ENCODE results near the gene STN1.
A peak's percentile ranks its signal among the peaks of the same experiment; 100 is the strongest.

Gene STN1, protein sequence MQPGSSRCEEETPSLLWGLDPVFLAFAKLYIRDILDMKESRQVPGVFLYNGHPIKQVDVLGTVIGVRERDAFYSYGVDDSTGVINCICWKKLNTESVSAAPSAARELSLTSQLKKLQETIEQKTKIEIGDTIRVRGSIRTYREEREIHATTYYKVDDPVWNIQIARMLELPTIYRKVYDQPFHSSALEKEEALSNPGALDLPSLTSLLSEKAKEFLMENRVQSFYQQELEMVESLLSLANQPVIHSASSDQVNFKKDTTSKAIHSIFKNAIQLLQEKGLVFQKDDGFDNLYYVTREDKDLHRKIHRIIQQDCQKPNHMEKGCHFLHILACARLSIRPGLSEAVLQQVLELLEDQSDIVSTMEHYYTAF

DNA sequence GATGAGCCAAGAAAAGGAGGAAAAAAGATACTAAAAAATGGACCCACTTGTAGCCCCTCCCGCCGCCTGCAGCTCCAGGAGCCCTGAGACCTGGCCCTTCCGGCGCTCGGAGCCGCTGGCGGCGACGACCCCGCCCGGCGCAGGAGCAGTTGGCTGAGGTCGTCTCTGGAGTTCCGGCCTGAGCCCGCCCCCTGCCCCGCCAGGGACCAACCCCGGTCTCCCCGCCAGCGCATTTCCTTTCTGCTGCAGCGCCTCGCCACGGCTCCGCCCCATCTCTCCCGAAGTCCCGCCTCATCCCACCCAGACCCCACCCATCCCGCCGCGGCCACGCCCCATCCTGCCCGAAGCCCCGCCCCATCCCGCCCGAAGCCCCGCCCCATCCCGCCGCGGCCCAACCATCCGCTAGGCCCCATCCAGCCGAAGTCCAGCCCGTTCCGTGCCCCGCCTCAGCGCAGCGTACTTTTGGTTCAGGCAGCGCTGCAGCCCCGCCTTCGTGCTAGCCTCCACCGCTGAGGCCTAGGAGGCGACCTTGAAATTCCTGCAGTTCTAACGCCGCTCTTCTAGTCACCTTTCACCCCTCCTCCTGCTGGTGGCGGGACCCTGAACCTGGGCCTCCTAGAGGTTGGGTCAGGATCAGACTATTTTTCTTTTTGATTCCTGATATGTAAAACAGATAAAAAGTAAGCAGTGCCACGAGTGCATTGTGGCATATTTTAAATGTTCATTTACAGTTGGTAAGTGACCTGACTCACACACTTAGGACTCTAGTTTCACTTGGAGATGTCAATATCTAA lies at the start of gene STN1:
TSS of gene STN1 (minus strand) at position 132 of the 794 bp plus-strand sequence. CDS start 590 bp downstream, outside the sequence.
- TF ChIP-seq, protein P1, sequence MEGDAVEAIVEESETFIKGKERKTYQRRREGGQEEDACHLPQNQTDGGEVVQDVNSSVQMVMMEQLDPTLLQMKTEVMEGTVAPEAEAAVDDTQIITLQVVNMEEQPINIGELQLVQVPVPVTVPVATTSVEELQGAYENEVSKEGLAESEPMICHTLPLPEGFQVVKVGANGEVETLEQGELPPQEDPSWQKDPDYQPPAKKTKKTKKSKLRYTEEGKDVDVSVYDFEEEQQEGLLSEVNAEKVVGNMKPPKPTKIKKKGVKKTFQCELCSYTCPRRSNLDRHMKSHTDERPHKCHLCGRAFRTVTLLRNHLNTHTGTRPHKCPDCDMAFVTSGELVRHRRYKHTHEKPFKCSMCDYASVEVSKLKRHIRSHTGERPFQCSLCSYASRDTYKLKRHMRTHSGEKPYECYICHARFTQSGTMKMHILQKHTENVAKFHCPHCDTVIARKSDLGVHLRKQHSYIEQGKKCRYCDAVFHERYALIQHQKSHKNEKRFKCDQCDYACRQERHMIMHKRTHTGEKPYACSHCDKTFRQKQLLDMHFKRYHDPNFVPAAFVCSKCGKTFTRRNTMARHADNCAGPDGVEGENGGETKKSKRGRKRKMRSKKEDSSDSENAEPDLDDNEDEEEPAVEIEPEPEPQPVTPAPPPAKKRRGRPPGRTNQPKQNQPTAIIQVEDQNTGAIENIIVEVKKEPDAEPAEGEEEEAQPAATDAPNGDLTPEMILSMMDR (IDR thresholded peaks at IDR 0.05; ENCODE audit: borderline replicate concordance, insufficient read depth, low read depth, low read length): no peak
- peak within 1 kb of the TSS; percentile 65 for H3K4me3 ChIP-seq (ENCODE audit: low read depth, low read length)

- H3K4me3 ChIP-seq (ENCODE audit: low read depth, low read length): peak overlapping the region; percentile 74
Observed at GRCh38 chr10:103967448-103968071, 49.6 kb upstream of the STN1 start.

DNA sequence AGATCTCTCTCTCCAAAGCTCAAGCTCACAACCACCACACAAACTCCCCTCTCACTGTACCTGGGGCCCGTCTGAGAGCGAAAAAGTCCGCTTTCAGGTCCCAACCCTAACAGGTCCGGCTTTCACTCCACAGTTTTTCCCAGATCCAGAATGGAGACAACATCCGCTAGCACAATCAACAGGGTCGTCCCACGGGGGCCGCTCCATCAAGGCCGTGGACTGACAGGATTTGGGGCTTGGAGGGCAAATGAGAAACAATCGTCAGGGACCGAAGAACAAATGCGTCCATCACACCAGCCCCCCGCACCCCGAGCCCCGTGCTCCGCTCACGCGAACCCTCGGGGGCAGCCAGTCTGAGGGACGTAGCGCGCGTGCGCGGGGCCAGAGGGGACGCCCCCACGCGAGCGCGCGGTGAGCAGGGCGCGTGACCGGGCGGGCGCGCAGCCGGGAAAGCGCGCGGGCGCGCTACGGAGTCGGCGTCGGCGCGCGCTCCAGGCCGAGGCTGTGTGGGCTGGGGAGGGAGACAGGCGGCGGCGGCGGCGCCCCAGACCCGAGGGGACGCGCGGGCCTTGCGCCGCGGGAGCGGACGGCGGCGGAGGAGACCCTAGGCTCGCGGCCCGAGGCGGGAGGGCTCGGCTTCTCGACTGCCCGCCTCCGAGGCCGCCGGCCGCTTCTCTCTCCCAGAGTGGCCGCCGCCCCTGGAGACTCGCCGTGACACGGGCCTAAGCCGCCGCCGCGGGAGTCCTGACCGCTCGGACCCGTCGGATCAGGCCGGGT lies 48.9 kb upstream of the STN1 start, which contains the start of gene SLK:
TSS of gene SLK (plus strand) at position 470 of the 777 bp plus-strand sequence. CDS start 606 bp downstream, outside the sequence.
- H3K4me3 ChIP-seq (ENCODE audit: low read depth, low read length): peak within 1 kb of the TSS; percentile 74
- TF ChIP-seq, protein P1 (IDR thresholded peaks at IDR 0.05; ENCODE audit: borderline replicate concordance, insufficient read depth, low read depth, low read length): no peak

More at GRCh38 chr10:103967448-103968071, 49.6 kb upstream of the STN1 start:
- TF ChIP-seq, protein P1 (IDR thresholded peaks at IDR 0.05; ENCODE audit: borderline replicate concordance, insufficient read depth, low read depth, low read length): no peak

DNA sequence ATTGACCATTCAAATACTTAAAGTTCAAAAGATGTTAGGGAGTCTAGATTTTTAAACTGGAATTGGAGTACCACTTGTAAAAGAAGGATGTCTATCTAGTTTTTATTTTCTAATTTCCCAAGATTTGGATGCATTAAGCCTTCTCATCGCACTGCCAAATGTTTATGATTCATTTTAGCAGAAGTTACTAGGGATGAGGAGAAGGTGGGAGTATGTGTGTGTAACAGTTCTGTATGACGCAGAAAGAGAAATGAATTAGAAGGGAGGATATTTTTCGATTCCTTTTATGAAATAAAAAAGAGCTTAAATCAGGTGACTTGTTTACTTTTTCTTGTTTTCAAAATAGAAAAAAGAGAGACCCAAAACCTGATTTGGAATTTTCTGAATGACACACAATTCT lies 42.1 kb upstream of the STN1 start:
- no peak overlapping the region for H3K4me3 ChIP-seq (ENCODE audit: low read depth, low read length)
- TF ChIP-seq, protein P1 (IDR thresholded peaks at IDR 0.05; ENCODE audit: borderline replicate concordance, insufficient read depth, low read depth, low read length): no peak

DNA sequence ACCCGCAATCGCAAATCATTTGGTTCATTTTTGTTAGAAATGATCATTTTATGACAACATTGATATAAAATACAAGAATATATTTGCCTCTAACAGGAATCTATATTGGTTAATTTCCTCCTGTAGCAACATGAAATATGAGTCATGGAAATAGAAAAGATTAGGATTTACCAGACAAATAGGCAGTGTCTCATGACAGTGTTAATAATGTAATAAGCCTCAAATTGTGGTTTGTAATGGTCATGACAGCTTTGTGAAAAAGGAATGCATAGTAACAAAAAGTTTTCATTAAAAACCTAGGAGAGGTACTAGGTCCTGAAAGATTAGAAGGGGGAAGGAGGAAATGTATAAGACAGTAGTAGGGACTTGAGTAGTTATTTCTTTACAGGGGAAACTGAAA lies 41.0 kb upstream of the STN1 start:
- H3K4me3 ChIP-seq (ENCODE audit: low read depth, low read length): no peak overlapping the region
- TF ChIP-seq, protein P1 (IDR thresholded peaks at IDR 0.05; ENCODE audit: borderline replicate concordance, insufficient read depth, low read depth, low read length): no peak

DNA sequence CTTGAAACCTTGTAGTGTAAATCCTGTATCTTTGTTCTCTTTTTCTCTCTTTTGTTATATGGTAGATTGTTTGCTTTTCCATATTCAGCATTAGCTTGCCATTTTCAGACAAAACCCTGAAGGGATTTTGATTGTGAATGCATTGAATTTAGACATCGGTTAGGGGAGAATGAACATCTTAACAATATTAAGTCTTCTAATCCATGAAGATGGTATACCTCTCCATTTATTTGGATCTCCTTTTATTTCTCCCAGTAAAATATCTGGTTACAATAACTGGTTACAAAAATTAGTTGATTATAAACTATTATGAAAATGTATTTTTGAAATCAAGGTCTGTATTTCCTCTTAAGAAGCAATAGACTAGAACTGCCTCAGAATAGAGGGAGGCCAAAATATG lies 36.6 kb upstream of the STN1 start:
- TF ChIP-seq, protein P1 (IDR thresholded peaks at IDR 0.05; ENCODE audit: borderline replicate concordance, insufficient read depth, low read depth, low read length): no peak
- H3K4me3 ChIP-seq (ENCODE audit: low read depth, low read length): no peak overlapping the region
